Stimulated activated CD8-positive, alpha-beta memory T cell treated with anti-CD3 and anti-CD28 coated beads, Interleukin-12 subunit alpha, Interleukin-12 subunit beta, amount 100 ng/mL, for 4 hours (primary cell): Measurements from ENCODE around the gene PVR.
"Not testable (repeated sequence)": the region's sequence is repeated elsewhere in the genome, so short reads cannot be mapped to it uniquely, and the experiment has no call there.

Experiments used
- DNase-seq: peaks from one replicate; pipeline ENCODE4 v3.0.0-alpha.2; 2020; ENCODE audit warnings: low read depth

PVR gene

GRCh38 chr19:44700547-44700946 is 56.8 kb downstream of the PVR start:
- no peak for DNase-seq

GRCh38 chr19:44701228-44701627 is 57.5 kb downstream of the PVR start:
- DNase-seq = no peak

- no peak for DNase-seq
Measured at GRCh38 chr19:44702551-44703176, 59.0 kb downstream of the PVR start.

GRCh38 chr19:44703336-44704078 is 59.8 kb downstream of the PVR start:
- DNase-seq = no peak

GRCh38 chr19:44704982-44705381 is 61.3 kb downstream of the PVR start:
- no peak for DNase-seq

- no peak for DNase-seq
Measured at GRCh38 chr19:44705502-44706010, 61.8 kb downstream of the PVR start.

- DNase-seq = no peak
Measured at GRCh38 chr19:44706506-44707236, 63.0 kb downstream of the PVR start.

GRCh38 chr19:44707794-44708193 is 64.1 kb downstream of the PVR start:
- DNase-seq = no peak

- DNase-seq = no peak
Measured at GRCh38 chr19:44708940-44709339, 65.2 kb downstream of the PVR start.

GRCh38 chr19:44709434-44710266 is 65.9 kb downstream of the PVR start:
- not testable (repeated sequence) for DNase-seq

- no peak for DNase-seq
Measured at GRCh38 chr19:44710483-44710882, 66.8 kb downstream of the PVR start.

GRCh38 chr19:44712864-44713515 is 69.3 kb downstream of the PVR start:
- no peak for DNase-seq
